Measurements from ENCODE around the gene MLLT3.

DNA sequence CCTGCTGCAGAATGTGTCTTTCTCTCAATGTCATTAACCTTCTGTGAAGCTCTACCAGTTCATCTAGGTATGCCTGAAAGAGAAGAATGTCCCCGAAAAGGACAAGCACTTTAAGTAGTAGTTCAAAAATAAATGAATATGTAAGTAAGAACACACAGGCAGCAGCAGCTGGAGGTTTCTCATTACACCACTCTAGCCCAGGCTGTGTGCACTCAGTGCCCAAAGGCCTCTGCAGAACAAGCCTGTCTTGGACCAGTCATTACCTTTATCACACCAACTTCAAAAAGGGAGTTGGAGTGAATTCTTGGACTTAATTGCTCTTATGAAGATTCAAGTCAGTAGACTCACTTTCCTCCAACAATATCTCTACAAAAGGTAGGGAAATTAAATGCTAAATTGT lies 268.8 kb downstream of the MLLT3 start:
- TF ChIP-seq TAF1 (IDR thresholded peaks at IDR 0.05; ENCODE audit: low read depth, low read length) (no peak), POLR2A (IDR thresholded peaks at IDR 0.05; ENCODE audit: low read depth, low read length) (no peak), SPI1 (IDR thresholded peaks at IDR 0.05; ENCODE audit: low read depth, low read length) (no peak), POLR2AphosphoS5 (IDR thresholded peaks at IDR 0.05; ENCODE audit: low read depth, low read length) (no peak), POU2F2 (IDR thresholded peaks at IDR 0.05; ENCODE audit: low read depth, low read length) (no peak)
